SIG-M5 treated with dmso at 0.1 percent for 504 hours (cell line): ENCODE data around the gene PTPRM.

Experiments
- DNase-seq: peaks from one replicate; lab custom pipeline; 2025; ENCODE audit not compliant: unreplicated experiment; lab: John Stamatoyannopoulos, UW

PTPRM gene

DNA sequence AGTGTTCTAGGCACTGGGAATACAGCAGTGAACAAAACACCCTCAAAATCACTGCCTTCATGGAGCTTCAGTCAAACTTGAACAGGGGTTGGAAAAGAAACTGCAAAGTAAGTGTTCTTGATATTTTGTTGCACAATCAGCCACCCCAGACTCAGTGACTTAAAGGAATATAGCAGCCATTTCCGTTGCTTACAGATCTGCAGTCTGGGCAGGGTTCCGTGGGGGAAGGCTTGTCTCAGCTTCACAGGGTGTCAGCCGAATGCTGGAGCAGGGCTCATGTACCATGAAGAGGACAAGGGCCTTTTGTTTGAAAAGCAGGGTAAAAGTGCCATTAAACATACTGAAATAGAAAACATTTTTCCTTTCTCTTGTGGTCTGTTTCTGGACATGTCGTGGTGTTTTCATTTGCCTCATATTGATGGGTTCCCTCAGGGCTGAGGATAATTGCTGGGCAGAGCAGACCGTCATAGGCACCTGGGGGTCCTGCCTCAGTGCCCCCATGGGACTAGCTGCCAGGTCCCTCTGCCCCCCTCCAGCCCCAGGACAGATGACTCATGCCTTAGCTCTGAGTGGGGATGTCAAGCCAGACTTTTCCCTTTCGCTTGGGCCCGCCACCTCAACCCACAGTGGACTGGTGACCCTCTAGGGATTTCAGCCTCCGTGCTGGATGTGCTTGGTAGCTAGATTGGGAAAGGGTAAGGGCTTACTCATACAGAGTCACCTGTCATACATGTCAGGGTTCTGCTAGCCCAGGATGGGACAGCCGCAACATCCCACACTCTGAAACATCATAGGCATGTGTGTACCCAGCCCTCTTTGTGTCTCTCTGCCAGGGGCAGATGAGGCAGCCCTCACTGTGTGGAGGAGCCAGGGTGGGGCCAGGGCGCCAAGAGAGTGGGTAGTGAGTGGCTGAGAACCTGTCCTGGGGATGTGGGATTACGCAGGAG is 96.5 kb downstream of the PTPRM start:
- DNase-seq, result no peak

DNA sequence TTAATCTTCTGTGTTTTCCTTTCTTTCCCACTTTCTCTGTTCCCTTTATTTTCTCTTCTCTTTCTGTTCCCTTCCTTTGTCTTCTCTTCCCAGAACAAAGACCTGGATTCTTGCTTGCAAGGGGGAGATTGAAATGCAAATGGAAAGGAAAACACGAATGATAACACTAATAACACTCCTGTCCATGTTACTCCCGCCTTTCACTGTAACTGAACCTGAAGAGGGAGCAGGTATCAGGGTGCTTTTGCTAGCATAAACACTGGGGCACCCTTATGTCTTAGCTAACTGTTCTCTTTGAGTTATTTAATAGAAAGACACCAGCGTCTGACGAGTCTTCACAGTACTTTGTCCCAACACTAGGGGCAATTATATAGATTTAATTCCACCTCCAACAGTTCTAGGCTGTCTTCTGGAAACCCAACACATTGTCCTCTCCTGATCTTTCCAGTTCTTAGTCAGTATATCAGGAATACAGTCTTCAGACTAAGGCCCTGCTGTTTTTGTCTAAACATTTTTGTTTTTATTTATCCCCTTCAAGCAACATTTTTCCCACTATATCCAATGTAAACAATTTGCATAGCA is 99.2 kb downstream of the PTPRM start:
- no peak for DNase-seq

DNA sequence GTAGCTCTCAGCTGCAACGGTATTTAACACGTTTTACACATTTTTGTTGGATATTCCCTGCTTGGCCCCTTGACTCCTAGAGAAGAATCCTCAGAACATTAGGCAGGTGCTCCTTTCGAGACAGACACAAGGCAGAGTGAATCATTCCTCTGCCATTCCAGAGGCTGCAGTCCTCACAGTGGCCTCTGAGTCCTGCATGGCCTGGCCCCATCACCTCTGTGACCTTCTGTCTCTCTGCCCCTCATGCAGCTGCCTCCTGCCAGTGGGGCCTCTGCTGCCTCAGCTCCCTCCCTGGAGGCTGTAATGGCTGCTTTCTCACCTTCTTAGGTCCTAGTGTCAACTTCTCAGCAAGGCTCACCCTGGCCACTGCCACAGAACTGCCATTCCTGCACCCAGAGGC is 101.3 kb downstream of the PTPRM start:
- DNase-seq, result no peak

DNA sequence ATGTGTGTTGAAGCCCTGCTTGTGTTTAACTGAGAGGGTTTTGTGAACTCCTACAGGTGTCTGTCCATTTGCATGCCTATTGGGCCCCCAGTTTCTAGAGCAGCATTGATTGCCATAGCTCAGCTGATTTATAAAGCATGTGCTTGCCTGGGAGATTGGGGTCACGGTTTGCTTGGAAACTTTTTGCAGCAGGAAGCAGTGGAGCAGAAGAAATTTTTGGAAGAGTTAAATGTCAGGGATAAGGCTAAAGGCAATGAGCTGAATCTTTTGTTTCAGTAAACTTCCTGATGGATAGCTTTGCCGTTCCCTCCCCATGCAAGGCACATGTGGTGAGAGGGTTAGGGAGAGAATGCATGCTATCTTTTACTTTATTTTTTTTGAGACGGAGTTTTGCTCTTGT is 102.2 kb downstream of the PTPRM start:
- DNase-seq, result no peak

DNA sequence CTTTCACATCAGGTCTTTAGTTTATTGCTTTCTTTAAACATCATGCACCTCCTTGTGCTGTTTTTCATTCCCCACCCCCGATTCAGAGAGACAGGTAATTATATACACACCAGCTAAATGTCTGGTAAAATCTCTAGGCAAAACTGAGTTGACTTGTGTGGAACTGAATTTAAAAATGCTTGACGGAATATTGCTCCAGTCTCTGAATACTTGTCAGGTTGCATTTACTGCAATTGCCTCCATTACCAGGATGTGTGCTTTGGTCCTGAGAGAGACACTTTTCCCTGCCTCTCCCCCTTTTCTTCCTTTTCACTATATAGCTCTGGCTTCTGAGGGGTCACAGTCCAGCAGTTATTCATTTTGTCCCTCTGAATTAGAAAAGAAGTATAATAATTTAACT is 104.0 kb downstream of the PTPRM start:
- no peak for DNase-seq

DNA sequence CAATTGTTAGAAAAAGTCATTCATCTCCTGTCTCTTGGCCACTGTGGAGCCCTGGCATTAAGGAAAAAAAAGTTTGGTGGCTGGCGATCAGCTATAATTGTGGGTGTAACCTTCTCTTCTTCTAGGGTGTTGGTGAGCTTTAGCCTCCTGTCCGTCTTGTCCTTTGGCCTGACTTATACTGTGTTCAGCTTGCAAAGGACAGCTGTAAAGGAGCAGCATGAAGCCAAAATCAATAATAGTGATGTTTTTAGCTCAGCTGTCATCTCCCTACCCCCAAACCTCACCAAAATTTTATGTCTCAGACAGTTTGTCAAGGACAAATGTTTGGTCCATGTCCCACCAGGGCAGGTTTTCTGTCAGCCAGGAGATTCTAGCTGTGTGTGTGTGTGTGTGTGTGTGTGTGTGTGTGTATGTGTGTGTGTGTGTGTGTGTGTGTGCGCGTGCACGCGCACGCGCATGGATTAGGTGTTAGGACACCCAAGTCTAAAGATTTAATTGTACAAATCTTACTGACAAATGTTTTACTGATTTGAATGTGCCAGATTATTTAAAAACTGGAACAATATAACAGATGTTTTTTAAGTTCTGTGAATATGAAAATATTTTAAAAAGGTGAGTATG is 109.2 kb downstream of the PTPRM start:
- DNase-seq, result no peak

DNA sequence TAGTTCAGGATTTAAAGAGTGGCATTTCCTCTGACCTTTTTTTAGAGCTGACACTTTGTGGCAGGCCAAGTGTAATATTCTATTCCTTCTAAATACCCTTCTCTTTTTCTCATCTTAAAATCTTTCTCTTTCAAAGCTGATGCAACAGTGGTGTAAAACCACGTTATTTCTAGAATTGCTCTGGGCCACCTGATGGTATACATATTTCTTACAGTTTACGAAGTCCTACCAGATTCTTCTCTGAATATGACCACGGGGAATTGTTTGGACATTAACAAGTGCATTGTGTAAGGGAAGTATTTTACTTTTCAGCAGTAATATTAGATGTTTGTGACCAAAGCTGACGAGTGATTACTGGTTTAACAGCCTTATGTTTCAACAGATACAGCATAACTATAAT is 109.9 kb downstream of the PTPRM start:
- DNase-seq, result no peak

DNA sequence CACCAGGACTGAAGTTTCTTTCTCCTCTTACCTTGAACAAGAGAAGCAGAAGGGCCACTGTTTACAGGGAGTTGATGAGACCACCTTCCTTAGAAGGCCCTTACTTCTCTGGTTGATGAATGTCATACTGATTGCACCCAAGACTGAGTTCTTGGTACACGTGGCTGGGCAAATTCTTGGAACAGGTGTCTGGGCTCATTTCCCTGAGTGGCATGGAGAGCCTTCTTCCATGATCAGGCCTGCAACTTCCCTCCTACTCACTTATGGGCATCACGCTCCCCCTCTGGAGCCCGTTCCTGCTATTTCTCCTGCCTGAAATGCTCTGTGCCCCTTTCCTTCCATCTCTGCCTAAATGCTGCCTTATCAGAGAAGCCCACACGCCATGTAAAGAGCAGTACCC is 110.3 kb downstream of the PTPRM start:
- no peak for DNase-seq

DNA sequence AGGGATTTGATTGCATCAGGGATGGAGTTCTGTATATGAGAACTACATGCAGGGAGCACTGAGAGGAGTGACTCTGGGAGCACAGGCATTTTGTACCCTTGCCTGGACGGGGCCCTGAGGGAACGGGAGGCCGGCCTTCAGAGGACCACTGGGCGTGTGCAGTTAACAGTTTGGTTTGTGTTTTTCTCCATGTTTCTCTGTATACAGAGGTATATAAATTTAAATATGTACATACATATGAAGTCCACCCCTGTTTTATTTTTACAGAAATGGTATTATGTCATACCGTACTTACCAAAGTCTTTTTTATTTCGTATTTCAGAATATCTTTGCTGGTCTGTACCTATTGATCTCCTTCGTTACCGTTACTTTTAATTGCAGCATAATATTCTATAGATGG is 111.3 kb downstream of the PTPRM start:
- DNase-seq, result no peak

DNA sequence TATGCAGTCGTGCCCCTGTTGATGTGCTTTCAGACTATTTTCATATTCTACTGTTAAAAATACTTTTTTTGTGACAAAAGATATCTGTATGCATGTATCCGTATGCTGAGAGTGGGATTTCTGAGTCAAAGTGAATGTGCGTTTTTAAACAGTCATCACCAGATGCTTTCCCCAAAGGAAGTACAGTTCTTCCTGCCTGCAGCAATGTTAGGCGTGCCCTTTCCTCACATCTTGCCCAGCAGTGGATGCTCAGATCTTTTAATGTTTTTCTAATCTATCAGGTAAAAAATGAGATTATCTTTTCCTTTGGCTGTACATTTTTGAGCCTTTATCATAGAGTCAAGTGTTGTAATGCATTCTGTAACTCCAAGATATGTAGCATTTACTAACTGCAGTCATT is 111.7 kb downstream of the PTPRM start:
- DNase-seq, result no peak

DNA sequence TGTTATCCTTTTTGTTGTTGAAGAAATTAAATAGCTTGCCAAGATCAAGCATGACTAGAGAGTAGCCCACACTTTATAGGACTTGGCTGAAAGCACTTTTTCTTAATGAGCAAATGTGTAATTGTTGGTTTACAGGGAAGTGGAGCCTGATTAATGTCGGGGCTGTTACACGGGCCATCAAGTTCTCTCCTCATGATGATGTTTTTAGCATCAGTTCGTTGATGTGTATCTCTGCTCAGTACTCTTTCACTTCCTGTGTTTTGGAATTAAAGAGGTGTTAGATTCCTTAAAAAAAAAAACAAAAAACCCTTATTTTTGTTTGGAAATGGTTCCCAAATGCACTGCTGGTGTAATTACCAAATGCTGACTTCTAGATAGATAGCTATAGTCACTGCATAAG is 114.2 kb downstream of the PTPRM start:
- no peak for DNase-seq

DNA sequence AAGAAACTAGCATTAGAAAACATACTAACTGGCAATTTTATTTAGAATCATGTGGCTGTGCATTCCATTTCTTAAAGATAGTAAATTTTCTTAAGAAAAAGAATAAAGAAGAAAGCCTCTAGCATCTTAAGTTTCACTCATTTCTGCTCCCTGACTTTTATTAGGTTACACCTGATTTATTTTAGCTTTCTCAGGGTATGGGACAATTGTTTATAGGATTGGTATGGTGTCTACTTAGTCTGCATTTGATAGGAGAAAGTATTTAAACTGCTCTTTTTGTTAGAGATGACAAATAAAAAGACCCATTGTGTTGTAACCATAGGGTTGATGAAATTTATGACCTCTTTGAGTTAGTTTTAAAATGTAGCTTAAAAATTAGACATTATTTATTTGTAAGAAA is 115.2 kb downstream of the PTPRM start:
- no peak for DNase-seq

DNA sequence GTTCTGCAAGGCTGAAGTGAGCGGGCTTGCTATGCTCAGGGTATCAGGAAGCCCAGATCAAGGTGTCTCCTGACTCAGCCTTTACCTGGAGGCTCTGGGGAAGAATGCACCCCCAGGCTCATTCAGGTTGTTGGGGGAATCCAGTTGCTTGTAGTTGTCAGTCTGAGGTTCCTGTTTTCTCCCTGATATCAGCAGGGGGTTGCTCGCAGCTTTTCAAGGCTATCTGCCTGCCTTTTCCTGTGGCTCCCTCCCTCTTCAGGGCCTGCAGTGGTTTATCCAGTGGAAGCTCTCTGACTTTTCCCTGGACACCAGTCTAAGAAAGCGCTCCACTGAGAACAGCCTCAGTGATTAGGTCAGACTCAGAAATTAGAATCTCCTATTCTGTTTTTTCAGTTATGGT is 116.6 kb downstream of the PTPRM start:
- DNase-seq, result no peak

DNA sequence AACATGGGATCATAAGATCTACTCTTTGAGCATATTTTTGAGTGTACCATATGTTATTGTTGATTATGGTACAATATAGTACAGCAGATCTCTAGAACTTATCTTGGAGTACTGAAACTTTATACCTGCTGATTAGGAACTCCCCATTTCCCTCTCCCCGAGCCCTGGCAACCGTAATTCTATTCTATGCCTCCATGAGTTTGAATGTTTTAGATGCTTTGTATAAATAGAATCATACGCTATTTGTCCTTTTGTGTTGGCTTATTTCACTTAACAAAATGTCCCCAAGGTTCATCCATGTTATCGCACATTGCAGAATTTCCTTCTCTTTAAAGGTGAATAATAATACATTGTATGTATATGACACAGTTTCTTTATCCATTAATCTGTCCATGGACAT is 117.2 kb downstream of the PTPRM start:
- no peak for DNase-seq

DNA sequence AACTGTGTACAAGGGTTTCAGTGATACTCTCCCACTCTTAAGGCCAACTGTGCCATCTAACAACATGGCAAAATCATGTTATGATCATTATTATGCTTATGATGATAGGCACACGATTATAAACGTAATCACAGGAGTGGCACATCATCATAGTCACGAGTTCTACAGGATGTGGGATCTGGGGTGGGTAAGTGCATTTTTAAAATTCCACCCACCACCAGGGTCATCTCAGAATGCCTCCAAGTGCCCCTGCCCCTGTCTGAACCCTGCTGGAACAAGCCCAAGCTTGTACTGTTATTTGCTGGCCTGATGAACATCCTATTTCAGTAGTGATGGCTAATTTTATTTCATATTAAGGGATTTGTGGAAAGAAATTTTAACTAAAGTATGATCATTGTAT is 117.8 kb downstream of the PTPRM start:
- no peak for DNase-seq

DNA sequence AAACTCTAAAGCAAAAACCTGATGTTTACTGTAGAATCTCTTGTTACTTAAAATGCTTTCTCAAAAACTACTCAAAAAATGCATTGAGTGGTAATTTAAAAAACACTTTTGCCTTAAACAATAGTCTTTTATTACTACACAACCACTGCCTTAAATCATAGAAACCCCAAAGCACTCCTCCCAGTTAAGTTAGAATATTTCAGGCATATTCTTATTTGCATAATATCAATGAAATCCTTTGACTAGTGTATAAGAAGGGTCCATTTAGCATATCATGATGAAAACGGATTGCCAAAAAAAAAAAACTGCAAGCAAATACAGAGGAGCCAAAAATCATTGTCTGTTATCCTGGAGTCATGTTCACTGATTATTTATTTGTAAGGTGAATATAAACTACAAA is 119.2 kb downstream of the PTPRM start:
- no peak for DNase-seq

DNA sequence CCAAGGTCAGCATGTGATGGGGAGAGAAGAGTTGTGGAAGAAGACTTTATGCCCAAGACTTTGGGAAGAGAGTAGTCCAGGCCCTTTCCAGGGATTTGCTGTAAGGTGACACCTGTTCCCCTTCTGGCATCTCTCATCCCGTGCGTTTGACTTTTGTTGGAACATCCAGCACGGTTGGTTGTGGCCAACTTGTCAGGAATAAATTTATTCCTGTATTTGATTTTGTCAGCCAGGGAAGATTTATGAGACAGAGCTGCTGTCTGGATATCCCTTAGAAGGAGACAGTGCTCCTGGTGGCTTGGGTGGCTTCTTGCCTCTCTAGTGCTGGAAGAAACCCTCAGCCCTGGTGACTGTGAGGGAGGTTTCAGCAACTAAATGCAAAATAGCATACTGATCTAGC is 121.5 kb downstream of the PTPRM start:
- no peak for DNase-seq

DNA sequence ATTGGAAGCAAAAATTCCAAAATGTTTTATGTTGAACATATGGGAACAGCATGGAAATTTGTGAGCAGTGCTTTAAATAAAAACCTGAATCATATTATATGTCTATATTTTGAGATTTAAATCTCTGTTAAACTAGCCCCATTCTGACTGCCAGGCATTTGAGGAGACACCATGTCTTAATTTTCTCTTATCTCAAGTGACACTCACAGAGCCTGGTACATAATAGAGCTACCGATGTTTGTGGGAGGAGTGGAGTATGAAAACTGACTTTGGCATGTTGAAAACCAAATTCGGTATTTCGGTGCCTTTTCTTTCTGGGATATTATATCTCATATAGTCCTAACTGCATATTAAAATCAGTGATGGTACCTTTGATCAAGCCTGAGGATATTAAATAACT is 124.1 kb downstream of the PTPRM start:
- DNase-seq, result no peak

DNA sequence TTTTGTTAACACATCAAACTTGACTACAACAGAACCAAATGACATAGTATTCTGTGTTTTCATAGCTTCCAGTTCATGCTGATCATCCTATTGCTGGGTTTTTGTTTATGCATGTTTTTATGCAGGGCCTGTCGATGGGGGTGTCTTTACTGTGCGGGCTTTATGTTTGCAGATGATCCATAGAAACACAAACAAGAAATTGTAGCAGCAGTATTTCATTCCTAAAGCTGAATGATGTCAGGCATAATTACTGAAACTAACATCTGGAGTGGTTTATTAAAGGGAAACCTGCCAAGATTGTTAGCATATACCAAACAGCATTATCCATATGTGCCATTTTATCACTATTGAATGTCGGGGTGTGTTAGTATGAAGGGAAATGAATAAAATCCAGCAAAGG is 129.7 kb downstream of the PTPRM start:
- no peak for DNase-seq

DNA sequence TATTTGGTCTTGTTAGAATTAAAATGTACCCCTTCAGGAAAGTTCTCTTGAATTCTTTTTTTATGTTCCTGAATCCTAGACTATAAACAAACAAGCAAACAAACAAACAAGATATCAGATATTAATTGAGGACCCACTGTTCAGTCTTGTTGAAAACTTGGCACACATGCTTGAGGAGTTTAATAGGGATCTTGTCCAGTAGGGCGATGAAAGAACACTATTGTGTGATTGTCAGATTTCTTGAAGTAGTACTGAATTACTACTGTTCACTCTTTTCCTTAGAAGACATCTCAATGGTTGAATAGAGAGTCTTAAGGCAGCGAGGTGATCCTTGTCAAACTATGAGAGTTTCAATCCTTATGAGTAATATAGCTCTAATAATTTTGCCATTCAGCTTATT is 130.2 kb downstream of the PTPRM start:
- DNase-seq, result no peak

DNA sequence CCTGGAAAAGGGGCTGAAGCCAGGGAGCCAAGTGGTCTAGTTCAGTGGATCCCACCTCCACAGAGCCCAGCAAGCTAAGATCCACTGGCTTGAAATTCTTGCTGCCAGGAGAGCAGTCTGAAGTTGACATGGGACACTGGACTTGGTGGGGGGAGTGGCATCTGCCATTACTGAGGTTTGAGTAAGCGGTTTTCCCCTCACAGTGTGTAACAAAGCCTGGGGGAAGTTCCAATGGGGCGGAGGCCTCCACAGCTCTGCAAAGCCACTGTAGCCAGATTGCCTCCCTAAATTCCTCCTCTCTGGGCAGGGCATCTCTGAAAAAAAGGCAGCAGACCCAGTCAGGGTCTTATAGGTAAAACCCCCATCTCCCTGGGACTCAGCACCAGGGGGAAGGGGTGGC is 144.4 kb downstream of the PTPRM start:
- DNase-seq, result no peak

DNA sequence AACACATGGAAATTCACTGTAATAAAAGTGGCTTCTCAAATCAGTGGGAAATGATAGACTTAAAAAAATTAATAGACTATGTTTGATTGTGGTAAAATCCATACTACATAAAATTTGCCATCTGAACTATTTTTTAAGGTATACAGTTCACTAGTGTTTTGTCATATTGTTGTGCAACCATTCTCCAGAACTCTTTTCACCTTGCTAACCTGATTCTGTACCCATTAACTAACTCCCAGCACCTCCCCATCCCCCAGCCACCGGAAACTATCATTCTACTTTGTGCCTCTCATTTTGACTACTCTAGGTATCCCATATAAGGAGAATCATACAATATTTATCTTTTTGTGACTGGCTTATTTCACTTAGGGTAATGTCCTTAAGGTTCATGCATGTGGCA is 153.3 kb downstream of the PTPRM start:
- no peak for DNase-seq
